SHP77 (cell line): ENCODE data around the gene STX3.
"Not testable (repeated sequence)": the region's sequence is repeated elsewhere in the genome, so short reads cannot be mapped to it uniquely, and the experiment has no call there.

Experiments
- DNase-seq, 2 experiments: peaks; one replicate each; lab custom pipeline; 2025; lab: John Stamatoyannopoulos, UW

STX3 gene

DNA sequence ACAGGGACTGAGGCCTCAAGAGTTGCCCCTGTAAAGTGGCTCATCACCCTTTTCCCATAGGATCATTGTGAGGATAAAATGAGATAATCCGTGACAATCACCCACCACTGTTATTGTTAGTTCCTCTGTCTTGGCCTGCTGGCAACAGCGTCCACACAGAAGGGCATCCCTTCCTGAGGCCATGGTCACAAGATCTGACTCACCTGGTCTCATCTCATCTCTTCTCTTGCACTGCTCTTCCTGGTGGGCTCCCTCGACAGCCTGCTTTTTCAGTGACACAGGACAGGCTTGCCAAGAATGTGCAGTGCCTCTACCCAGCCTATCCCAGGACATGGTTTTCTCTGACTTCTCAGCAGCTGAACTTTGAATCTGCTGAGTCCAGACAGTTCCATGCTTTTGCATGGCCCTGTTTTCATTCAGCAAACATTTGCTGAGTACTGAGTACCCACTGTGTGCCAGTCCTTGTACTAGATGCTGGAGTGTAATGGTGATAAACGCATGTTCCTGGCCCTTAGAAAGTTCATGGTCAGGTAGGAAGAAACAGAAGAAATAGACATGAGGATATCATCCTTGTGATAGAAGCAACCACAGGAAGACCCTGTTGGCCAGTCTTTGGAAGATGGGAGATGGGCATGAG, 3.3 kb downstream of the STX3 start:
- no peak for DNase-seq

DNA sequence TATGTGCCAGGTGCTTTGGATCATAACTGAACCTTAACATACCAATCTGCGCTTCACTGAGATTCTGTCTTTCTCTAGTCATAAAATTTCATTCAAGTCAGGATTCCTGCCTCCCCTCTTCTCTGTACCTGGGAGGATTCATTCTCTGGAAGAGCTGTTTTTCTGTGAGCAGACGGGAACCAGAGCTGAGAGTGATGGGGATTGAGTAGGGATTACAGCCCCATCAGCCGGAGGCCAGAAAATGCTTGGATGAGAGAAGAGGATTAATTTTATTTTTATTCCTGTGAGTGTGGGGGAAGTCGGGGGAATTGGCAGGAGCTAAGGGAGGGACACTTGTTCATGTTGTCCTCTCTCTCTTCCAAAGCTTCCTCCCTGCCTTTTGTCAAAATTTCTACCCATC, 4.7 kb downstream of the STX3 start:
- DNase-seq: no peak

DNA sequence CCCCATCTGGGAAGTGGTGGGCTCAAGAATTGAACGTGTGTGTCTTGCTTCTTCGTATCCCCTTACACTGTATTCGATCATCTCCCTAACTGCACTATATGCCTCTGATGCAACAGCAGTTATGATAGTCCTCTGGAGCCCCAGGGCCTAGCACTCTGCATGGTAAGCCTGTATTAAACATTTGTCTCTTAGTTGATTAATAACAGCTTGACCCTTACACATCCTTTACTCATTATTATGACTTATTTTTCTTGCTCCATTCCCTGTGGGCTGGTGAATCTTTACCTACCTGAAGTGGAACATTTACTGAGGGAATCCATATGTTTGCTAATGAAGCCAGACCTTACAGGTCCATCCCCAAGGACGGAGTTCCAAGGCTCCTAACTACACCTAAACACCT, 5.6 kb downstream of the STX3 start:
- no peak for DNase-seq

DNA sequence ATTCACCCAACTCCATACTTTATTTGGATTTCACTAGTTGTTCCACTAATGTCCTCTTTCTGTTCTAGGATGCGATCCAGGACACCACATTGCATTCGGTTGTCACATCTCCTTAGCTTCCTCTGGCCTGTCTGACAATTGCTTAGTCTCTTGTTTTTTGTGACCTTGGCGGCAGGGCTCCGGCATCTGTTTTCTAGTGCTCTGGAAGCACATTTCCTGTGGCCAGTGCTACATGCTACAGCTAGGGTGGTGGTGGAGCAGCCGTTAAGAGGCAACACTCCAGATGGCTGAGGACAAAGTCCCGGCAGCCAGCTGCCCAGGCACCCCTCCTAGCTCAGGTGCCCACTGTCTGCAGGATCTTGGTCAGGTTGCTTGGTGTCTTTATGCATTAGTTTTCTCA, 6.8 kb downstream of the STX3 start:
- no peak for DNase-seq

DNA sequence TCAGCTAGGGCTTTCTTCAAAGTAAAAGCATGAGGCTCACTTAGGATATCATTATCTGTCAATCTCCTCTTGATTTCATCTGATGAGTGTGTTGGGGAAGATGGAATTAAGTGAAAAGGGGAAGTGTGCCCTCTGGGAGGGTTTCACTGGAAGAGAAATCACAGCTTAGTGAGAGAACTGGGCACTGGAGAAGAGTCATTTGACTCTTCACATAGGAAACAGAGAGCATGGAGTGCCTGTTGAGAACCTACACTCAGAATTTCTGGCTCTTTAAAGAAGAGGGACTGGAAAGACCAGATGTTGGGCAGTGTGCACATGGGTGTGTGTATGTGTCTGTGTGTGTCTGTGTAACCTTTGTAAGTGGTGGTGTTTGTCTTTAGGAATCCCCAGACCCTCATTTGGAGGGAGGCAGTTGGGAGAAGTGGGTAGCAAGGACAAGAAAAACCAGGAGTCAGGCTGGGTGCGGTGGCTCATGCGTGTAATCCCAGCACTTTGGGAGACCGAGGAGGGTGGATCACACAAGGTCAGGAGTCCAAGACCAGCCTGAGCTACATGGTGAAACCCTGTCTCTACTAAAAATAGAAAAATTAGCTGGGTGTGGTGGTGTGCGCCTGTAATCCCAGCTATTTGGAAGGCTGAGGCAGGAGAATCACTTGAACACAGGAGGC, 10.0 kb downstream of the STX3 start:
- no peak for DNase-seq

DNA sequence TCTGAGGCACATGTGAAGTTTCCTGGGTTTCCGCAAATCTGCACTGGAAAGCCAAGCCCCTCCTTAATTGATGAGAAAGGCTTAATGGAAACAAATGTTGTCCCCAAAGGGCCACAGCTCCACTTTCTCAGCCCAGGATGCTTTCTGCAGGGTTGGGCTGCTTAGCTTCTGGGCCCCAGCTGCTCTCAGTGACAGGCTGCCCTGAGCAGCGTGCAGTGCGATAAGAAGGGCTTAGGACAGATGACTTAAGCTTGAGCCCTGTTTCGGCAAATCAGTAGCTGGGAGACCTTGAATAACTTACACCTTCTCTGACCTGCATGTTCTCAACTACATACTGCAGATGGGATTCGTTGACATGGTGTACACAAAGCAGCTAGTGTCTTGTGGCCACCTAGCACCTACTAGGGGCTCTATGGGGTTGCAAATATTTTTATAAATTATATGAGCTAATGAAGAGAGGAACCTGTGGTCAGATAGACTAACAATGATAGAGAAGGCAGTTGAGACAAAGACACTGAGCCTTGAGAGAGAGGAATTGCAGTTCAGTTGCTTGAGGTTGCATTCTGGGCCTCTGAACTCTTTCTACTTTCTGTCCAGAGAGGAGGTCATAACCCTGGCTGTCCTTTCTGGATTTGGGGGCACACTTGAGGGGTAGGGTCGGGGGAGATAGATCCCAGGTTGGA, 11.5 kb downstream of the STX3 start:
- DNase-seq: no peak

DNA sequence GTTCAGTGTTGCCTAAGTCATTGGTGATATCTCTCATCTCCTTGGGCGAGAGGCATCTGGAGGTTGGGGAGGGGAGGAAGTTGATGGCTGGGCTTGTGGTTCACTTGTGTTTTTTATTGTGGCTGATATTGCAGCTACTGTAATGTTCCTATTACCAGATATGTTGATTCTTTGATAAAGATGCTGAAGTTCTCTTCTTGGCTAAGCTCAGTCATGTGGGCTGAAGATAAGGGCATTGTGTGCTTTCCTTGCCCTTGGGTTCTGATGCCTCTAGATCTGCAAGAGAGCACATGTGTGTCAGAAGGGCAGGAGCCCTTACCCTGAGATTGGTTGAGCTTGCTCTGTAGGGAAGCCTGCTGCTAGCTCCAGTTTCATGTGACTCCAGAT, 12.0 kb downstream of the STX3 start:
- no peak for DNase-seq

DNA sequence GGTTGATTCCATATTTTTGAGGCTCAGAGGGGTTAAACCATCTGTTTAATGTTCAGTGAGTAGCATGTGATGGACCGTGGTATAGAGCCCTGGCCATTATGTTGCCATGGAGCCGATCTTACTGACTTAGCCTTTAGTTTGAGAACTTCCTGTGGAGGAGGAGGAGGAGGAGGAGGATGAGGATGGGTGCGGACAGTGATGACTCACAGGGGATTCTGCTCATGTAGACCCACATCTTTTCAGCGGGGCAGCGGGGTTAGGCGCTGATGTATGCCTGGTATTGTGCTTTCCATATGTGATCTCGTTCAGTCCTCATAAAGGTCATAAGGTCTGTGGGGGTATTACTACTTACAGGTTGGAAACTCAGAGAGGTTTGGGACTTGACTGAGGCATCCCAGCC, 13.9 kb downstream of the STX3 start:
- no peak for DNase-seq

DNA sequence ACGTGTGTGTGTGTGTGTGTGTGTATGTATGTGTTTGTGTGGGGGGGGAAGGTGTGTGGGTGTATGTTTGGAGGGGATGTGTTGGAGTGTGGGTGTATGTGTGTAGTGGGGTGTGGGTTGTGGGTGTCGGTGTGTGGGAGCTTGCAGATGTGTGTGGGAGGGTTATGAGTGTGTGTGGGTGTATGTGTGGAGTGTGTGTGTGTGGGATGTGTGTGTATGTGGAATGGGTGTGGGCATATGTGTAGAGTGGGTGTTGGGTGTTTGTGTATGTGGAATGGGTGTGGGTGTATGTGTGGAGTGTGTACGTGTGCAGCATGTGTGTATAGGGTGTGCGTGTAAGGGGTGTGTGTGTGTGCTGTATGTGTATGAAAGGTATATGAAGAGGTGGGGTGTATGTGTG, 14.7 kb downstream of the STX3 start:
- DNase-seq: no peak

DNA sequence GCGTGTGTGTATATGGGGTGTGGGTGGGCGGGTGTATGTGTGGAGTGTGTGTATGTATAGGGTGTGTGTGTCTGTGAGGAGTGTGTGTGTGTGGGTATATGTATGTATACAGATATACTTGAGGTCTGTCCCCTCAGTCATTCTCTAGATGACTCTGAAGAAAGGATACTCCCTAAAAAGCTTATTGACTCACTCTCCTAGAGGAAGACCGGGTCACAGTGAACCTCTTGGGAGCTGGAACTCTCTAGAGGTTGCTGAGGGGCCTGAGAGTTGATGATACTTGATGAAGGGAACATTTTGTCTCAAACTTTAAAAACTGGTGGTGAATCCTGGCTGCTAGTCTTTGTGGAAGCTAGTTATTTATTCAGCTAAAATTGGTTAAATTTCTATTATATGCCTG, 15.1 kb downstream of the STX3 start:
- no peak for DNase-seq

DNA sequence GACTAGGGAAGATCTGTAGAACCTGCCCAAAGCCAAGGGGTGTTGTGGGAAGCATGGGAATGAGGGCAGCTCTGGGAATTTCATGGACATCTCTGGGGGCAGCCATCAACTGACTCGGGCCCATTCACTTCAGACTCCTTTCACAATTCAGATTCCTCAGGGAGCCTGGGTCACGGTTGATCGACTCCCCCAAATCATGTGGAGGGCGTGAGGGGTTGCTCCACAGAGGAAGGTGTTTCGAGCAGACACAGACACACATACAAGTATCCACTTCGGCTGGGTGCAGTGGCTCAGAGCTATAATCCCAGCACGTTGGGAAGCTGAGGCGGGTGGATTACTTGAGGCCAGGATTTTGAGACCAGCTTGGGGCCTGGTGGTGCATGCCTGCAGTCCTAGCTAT, 15.7 kb downstream of the STX3 start:
- no peak for DNase-seq

DNA sequence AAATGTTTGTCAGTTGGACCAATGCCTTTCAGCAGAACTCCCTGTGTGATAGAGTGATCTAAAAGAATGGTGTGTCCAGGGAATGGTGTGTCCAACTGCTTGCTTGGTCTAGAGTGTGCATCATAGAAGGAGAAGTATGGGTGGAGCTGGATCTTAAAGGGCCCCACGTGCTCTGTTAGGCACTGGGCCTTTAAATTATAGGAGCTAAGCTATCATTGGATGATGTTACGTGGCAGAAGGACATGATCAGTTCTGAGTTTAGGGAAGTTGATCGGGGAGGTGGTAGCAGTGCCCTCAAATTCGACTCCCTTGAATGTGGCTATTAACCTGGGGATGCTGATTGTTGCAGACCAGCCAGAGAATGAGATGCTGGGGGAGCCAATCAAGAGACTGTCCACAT, 16.4 kb downstream of the STX3 start:
- no peak for DNase-seq

DNA sequence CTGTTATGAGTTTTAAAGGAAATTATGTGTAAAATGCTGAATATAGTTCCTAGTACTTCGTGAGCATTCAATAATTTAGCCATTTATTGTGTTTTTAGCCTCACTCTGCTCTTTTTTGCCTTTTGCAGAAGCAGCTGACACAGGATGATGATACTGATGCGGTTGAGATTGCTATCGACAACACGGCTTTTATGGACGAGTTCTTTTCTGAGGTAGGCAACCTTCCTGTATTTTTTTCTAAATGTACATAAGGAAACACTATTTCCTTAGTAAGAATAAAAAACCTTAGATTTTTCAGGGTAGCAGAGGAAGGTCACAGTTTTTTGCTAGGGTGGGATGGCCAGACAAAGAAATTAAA, 17.9 kb downstream of the STX3 start:
- no peak for DNase-seq

DNA sequence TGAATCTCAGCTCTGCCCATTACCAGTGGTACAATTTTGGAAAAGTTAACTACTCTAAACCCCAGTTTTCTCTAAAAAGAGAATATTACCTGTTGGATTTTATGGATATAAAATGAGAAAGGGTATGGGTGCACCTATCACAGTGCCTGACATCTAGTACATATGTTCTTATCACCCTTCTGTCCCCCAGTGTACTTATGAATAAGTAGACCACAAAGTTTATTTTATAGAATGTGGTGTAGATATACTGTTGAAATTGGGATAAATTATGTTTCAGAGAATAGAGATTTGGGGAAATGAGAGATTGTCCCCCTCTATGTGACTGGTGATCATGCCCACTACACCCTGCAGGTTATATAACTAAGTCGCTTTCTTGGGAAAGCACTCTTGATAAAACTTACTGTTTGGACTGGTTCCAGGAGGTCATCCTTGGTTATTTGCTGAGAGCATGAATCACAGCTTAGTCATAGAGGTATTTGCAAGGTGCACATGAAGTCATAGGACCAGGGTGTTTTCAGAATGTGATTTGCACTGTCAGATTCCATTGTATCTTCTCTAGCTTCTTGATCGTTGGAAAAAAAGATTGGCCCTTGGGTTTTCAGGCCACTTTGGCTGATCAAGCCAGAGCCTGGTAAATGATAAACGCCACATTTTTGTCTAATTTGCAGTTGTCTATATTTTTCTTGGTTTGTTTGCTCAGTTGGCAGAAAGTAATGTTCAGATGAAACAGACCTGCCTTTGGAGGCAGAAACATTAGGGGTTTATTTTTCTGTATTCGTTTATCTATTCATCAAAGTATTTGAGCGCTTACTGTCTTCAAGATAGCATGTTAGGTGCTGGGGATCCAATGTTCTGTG, 21.3 kb downstream of the STX3 start:
- DNase-seq: no peak

DNA sequence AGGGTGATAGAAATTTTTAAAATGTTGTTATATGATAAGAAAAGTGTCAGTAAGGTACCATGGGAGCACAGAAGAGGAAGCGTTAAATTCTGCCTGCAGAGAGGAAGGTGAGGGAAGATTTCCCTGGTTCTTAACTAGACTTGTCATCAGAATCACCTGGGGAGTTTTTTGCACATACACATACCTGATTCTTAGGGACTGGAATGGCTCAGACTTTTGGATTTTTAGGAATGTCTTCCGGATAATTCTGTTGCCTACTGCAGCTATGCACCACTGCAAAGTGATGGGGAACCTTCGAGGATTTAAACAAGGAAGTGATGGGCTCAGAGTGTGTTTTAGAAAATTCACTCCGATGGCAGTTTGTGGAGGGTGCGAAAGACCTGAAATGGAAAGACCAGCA, 21.9 kb downstream of the STX3 start:
- DNase-seq: no peak

DNA sequence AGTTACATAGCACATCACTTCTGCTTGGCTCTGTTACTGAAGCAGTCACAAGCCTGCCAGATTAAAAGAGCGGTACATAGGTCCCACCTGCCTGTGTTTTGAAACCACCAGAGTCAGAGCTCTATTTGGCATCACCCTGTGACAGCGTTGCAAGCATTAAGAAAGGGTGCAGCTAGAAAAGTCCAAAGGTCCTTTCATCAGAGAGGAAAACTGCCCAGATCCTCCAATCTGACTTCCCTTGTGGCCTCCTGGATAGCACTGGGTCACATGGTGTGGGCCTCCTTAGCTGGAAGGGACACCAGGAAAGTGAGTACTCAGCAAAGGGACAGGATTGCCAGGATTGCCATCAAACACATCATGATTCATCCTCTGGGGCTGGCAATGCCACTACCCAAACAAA, 22.9 kb downstream of the STX3 start:
- DNase-seq: no peak

DNA sequence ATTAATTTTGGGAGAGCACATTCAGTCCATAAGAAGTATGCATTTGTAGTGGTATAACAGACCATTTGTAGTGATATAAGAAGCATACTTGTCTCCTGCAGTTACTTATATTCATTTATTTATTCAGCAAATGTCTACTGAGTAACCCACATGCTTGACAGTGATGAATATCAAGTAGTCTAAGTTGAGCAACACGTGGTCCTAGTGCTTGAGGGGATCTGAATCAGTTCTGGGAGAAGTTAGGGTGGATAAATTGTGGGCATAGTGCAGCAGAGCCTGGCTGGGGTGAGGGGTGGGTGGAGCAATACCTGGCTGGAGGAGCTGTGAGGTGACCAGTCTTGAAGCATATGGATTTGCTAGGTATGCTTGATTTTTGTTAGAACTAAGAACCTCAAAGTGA, 24.3 kb downstream of the STX3 start:
- no peak for DNase-seq

DNA sequence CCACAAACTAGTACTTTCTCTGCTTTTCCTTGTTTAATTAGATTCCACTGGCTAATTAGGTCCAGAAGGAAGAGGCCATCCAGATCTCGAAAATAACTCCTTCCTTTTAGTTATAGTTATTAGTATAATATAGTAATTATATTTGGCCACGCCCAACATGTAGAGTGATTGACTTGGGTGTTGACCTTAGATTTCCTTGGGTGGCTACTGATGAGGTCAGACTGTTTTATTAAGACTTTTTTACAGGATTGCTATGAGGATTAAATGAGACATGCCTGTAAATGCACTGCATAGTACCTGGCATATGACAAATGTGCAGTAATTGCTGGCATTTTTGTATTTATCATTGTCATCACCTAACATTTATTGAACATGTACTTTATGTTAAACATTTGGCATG, 26.9 kb downstream of the STX3 start:
- DNase-seq: no peak

DNA sequence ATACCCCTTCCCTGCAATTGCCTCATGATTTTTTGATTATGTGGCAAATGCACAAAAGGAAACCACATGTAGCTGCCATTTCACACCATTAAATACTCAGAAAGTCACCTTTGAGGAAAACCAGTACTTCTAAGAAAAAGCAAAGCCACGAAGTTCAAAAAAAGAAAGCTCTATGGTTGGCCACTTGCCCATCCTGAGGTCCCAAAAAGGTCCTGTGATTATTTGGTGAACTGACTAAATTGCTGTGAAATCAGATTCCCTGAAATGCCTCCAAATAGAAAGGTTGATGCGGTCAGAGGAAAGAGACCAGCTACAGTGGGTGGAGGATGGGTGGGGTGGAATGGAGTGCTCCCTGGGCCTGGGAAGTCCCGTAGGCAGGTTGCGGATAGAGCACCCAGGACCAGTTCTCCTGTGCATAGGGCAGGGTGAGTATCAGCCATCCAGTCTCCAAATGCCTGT, 28.5 kb downstream of the STX3 start:
- DNase-seq: no peak

DNA sequence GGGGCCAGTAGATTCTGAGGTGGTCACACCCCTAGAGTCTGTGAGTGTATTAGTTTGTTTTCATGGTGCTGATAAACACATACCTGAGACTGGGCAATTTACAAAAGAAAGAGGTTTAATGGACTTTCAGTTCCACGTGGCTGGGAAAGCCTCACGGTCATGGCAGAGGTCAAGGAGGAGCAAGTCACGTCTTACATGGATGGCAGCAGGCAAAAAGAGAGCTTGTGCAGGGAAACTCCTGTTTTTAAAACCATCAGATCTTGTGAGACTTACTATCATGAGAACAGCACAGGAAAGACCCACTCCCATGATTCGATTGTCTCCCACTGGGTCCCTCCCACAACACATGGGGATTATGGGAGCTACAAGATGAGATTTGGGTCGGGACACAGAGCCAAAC, 29.3 kb downstream of the STX3 start:
- DNase-seq: not testable (repeated sequence)

DNA sequence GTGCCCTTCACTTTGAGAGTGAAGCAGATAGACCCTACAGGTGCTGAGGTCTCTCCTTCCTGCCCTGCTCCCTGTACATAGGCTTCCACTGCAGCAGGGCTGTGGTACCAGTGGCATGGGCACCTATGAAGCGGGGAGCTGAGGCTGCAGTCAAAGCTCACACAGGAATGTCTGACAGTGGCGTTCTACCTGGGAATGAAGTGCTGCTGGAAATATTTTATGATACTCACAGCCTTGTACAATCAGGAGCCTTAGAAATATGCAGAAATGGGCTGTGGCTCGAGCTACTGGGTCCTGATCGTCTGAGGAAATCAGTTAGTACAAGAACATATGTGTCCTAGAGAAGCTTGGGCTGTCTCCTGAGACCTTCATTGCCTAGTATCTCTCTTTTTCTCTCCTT, 30.6 kb downstream of the STX3 start:
- no peak for DNase-seq

DNA sequence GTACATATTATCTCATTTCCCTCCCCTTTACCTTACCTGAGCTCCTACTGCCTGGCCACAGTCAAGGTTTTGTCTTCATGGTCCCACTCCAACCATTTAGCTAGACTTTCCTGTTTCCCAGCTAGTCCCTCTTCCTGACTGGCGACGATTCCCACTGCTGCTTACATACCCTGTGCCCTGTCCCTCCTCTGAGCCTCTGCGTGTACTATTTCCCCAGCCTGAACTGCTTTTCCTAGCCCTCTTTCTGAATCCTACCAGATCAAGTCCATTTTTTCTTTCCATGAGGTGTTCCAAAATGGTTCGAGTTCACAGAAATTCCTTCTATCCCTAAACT, 32.0 kb downstream of the STX3 start:
- no peak for DNase-seq

DNA sequence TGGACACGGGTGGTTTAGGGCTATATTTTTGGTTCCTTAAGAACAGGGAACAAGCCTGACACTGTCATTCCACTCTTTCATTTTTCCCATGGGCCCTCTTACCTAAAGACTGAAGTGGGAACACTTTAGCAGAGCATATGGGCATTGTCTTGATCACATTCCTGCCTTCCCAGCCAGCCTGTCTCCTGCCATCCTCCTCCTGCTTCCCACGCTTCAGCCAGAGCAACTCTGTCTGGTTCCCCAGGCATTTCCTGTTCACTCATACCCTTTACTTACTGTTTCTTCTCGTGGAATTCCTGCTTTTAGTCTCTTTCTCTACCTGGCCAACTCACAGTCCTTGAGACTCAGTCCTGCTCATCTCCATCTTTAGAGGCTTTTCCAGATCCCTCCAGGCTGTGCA, 32.6 kb downstream of the STX3 start:
- no peak for DNase-seq
